ENCODE data around the gene LTBP1.

DNA sequence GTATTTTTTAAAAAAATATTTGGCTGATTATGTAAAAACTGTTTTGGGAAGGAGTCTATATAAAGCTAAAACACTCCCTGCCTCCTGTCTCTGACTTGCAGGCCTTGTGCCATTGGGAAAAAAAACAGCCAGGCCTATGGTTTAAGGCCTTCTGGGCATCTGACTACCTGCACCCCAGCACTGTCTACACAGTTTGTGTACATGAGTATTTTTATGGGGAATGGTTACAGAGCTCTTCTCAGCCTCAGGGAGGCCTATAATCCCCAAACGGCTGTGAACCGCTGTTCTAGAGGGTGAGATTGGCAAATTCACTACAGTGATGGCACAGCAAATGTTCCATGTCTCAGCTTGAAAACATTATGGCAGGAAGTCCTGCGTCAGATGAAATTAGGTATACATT is 96.1 kb downstream of the LTBP1 start:
- TF ChIP-seq POLR2A (IDR thresholded peaks at IDR 0.05), result no peak
- TF ChIP-seq, protein P1, sequence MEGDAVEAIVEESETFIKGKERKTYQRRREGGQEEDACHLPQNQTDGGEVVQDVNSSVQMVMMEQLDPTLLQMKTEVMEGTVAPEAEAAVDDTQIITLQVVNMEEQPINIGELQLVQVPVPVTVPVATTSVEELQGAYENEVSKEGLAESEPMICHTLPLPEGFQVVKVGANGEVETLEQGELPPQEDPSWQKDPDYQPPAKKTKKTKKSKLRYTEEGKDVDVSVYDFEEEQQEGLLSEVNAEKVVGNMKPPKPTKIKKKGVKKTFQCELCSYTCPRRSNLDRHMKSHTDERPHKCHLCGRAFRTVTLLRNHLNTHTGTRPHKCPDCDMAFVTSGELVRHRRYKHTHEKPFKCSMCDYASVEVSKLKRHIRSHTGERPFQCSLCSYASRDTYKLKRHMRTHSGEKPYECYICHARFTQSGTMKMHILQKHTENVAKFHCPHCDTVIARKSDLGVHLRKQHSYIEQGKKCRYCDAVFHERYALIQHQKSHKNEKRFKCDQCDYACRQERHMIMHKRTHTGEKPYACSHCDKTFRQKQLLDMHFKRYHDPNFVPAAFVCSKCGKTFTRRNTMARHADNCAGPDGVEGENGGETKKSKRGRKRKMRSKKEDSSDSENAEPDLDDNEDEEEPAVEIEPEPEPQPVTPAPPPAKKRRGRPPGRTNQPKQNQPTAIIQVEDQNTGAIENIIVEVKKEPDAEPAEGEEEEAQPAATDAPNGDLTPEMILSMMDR (IDR thresholded peaks at IDR 0.05), result no peak

Measured in lower leg skin (tissue), 3 donors.